Amygdala (tissue), 56 donors: ENCODE data around the gene WFDC6.
"Not testable (repeated sequence)": the region's sequence is repeated elsewhere in the genome, so short reads cannot be mapped to it uniquely, and the experiment has no call there.

Source experiments
- DNase-seq, 56 donors: peaks; one replicate each; lab custom pipeline; 2025; lab: John Stamatoyannopoulos, UW

WFDC6 gene

DNA sequence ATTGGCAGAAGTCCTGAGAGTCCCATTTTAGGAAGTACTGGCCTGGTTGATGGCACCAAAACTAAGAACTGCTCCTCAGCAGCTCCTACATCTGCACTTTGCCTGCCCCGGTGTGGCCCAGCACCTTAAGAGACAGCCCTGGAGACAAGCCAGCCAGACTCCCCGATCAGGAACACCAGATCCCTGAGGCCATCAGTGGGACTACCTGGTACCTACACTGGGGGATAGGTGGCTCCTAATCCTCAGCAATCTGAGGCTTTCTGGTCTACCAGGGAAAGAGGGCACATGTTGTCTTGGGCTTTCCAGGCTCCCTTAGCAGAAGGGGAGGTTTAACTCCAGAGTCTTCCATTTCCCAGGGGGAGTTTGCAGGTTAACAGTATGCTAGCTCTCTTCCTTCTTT lies at the start of gene WFDC6:
Gene WFDC6, minus strand, starts transcription at position 101 of the 400 bp plus-strand sequence. Its CDS starts 75 bp downstream, at position 26.
- no peak for DNase-seq

- no peak for DNase-seq
Observed at GRCh38 chr20:45588800-45589199, 49.5 kb upstream of the WFDC6 start.

GRCh38 chr20:45585986-45586385 lies 46.7 kb upstream of the WFDC6 start:
- not testable (repeated sequence) for DNase-seq

DNA sequence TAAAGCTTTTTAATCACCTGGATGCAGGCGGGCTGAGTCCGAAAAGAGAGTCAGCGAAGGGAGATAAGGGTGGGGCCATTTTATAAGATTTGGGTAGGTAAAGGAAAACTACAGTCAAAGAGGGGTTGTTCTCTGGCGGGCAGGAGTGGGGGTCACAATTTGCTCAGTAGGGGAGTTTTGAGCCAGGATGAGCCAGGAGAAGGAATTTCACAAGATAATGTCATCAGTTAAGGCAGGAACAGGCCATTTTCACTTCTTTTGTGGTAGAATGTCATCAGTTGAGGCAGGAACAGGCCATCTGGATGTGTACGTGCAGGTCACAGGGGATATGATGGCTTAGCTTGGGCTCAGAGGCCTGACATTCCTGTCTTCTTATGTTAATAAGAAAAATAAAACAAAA lies 45.0 kb upstream of the WFDC6 start:
- DNase-seq, result not testable (repeated sequence)

DNA sequence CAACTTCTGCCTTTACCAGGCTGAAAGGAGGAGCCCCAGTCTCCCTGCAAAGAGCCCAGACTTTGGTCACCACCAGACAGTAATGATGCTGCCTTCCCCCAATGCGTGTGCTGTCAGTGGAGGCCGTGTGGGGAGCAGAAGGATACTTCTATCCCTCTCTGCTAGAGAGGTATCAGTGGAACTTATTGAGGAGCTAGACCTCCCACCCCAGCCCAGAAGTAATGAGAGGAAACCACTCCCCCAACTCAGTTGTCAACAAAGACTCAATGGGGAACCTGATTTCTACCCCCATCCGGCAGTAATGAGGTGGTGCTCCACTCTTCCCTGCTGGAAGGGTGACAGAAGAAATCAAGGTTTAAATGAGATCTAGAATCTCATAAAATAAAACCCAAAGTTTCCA lies 44.2 kb upstream of the WFDC6 start:
- no peak for DNase-seq

DNA sequence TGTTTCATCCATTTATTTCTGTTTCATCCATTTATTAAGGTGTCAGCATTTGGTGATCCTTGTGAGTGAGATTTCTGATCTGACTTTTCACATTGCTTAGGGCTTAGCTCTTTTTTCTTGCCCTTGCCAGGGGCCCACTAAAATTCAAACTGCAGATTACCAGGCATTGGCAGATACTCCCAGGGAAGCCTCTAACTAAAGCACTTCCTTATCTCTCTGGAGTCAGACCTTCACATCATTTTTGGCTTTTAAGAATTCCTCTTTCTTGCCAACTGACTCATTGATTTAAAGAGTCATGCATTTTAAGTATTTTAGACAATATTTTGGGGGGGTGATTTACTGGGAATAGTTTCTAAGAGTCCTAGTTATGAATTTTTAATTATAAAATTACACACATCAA lies 42.4 kb upstream of the WFDC6 start:
- DNase-seq, result no peak

DNA sequence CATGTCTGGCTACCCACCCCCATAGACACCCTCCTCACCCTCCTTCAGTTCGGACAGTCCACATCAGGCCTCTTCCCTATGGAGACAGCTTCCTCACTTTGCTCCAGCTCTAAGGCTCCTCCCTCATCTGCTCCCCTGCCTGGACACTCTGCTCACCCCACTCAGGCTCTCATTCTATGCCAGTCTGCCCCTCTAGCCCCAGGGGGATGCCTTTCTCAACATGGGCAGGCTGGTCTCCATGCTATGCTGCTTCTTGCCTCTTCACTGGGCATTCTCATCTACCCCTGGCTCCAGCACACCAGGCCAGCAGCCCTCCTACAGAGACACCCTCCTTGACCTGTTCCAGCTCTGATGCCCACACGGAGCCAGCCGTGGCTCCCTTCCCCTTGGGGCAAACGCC lies 39.9 kb upstream of the WFDC6 start, which contains the start of gene WFDC8:
Gene WFDC8, minus strand, starts transcription at position 101 of the 400 bp plus-strand sequence. Its CDS starts 37 bp downstream, at position 64.
- DNase-seq, result no peak

GRCh38 chr20:45578231-45578630 lies 38.9 kb upstream of the WFDC6 start:
- no peak for DNase-seq

DNA sequence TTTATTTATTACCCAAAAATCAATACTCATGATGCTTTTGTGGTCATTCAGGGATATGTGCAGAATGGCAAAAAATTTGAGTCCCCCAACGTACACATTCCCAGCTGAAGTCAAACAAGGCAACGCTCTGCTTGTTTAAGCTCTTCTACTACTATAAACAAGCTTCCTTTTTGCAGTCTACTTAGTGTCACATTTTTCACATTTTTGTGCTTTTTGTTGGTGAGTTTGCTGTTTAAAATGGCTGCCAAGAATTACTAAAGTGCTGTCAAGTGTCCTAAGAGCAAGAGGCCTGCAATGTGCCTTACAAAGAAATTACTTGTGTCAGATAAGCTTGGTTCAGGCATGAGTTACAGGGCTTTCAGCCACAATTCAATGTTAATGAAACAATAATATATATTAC lies 37.7 kb upstream of the WFDC6 start:
- no peak for DNase-seq

DNA sequence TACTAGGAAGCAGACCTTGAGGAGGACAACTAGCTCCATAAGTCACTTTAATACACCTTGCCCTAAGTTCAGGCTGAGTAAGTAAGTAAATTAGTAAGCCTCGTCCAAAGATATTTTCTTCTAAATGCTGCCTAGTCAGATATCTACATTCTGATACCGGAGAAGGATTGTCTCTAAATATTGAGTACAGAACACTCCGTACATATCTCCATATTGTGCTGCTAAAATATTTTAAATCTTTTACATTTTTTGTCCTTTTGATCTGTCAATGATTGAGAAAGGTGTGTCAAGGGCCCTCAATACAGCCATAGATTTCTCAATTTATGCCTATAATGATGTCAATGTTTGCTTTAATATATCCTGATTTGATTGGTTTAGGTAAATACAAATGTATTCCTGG lies 36.6 kb upstream of the WFDC6 start:
- DNase-seq, result no peak

- not testable (repeated sequence) for DNase-seq
Observed at GRCh38 chr20:45569650-45570049, 30.4 kb upstream of the WFDC6 start.

GRCh38 chr20:45564760-45565276 lies 25.5 kb upstream of the WFDC6 start:
- no peak for DNase-seq

DNA sequence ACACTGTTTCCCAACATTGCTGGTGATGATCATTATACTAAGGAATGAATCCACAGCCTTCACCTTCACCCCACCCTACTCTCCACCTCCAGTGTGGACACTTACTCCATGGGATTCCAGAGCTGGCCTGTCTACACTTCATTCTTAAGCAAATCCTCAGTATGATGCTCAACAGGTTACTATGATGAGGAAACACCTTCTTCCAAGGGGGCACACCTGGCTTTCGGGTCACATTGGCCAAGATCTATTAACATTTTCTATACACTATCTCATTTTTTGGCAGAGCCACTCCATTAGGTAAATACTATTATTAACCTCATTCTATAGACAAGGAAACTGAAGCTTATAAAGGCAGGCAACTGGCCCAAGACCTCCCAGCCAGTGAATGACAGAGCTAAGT lies 15.9 kb upstream of the WFDC6 start:
- no peak for DNase-seq

DNA sequence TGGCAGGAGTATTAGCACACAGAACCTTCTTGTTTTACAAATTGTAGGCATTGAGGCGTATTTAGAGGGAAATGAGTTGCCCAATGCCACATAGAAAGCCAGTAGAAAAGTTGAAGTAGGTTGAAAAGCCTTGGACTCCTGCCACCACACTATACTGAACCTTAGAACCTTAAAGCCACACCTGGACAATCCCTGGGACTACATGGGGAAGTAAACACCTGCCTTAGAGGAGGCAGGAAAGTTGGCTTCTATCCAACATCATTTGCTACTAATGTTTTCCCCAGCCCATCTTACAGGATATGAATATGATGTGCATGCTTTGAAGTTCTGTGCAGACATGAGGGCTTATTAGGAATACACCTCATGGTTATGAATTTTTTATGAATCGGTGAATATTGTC lies 13.2 kb upstream of the WFDC6 start:
- no peak for DNase-seq

- DNase-seq, result no peak
Observed at GRCh38 chr20:45550765-45551164, 11.5 kb upstream of the WFDC6 start.

DNA sequence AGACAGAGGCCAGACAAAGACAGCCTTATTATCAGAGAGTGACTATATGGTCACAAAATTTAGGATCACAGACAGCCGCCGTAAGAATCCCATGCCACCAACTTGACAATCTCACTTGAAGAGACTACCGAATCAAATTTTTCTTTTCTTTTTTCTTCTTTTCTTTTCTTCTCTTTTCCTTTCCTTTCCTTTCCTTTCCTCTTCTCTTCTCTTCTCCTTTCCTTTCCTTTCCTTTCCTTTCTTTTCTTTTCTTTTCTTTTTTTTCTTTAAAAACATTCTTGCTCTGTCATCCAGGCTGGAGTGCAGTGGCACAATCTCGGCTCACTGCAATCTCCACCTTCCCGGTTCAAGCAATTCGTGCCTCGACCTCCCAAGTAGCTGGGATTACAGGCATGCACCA lies 9.1 kb upstream of the WFDC6 start:
- DNase-seq, result no peak

- no peak for DNase-seq
Observed at GRCh38 chr20:45547206-45547770, 8.0 kb upstream of the WFDC6 start, which contains the start of gene EPPIN. Gene EPPIN, minus strand, starts transcription at chr20:45547401. Its CDS starts 44 bp downstream, at chr20:45547357.

DNA sequence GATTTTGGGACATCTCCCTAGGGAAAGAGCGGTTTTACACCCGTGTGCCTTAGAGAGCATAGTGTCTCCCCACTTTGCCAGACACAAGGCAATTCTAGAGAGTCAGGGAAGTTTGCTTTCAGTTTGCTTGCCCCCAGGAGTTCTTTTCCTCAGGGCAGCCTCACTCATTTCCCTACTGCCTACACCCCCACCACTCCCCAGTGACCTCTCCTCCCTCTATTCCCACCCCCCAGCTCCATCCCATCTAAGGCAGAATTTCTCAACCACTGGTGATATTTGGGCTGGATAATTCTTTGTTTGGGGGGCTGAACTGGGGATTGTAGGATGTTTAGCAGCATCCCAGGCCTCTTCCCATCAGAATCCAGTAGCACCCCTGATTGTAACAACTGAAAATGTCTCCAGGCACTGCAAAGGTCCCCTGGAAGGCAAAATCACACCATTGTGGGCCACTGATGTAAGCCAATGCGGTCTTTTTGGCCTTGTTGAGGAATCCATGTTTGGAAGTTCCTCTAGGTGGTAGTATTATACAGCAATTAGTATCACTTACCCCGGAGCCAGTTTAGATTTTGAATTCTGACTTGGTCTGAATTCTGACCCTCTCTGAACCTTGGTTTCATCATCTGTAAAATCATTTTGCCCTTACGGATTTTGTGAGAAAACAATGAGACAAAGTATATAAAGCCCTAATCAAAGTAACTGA lies 6.6 kb upstream of the WFDC6 start:
- DNase-seq, result peak in 1 of 56 donors; percentile 23

- DNase-seq, result no peak
Observed at GRCh38 chr20:45545351-45545750, 6.1 kb upstream of the WFDC6 start.

DNA sequence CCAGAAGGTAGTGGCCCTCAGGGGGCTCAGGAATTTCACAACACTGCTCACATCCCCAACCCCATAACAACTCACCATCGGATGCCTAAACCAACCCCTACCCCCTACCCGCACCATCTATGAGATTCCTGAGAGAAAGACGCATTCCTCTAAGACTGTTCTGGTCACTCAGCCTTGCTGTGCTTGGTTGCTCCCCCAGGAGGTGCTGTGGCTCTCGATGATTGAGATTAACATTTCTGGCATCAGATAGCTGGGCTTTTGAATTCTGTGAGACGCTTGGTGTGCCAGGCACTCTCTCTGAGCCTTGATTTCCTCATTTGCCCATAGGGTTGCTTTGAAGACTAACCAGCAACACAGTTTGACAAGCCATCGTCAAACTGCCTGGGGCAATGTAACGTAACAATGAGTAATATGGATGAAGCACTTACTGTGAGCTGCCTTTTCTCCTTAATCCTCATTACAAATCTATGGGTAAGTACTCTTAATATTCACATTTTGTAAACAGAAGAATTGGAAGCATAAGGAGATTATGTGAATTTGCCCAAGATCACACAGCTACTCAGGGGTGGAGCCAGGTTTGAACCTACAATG lies 978 bp downstream of the WFDC6 start:
- no peak for DNase-seq

DNA sequence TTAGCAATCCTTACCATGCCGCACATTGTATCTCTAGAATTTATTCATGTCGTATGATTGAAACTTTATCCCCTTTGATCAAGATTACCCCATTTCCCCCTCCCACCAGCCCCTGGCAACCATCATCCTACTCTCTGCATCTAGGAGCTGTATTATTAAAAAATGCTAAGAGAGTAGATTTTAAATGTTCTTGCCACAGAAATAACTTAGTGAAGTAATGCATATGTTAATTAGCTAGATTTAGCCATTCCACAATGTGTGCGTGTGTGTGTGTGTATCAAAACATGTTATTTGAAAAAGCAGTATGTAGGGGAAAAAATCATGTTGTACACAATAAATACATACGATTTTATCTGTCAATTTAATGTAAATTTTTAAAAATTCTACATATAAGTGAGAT lies 12.0 kb downstream of the WFDC6 start:
- DNase-seq, result no peak

DNA sequence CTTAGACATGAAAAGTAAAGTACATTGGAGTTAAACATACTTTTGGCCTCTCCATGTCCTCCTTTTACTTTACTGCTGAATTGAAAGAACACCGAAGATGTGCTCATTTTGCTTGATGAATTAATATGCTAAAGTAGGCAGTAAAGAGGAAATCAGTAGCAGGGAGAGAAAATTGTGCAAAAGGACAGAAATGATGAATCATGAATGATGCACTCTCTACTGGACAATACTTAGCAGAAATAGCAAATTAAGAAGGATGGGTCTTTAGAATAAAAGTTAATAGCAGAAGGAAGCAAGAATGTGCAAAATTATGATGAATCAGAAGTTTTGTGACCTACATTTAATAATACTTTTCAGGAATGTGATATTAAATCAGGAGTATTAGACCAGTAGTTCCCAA lies 15.5 kb downstream of the WFDC6 start:
- DNase-seq, result no peak
